GM19025 (cell line): ENCODE measurements around the gene ACP4.
"Not testable (repeated sequence)": the region's sequence is repeated elsewhere in the genome, so short reads cannot be mapped to it uniquely, and the experiment has no call there.

ENCODE experiments used
- ATAC-seq: cut with Tn5 transposase; IDR thresholded peaks from one replicate; pipeline ENCODE4 v1.9.1; 2021; ENCODE audit warnings: mild to moderate bottlenecking, low read depth, moderate library complexity; ENCODE audit not compliant: unreplicated experiment

Gene ACP4

GRCh38 chr19:50773454-50773853, 16.8 kb upstream of the ACP4 start:
- ATAC-seq = not testable (repeated sequence)

GRCh38 chr19:50776131-50776530, 14.1 kb upstream of the ACP4 start:
- no peak for ATAC-seq

- no peak for ATAC-seq
Observed at GRCh38 chr19:50777261-50777660, 13.0 kb upstream of the ACP4 start.

- no peak for ATAC-seq
Observed at GRCh38 chr19:50777830-50778303, 12.3 kb upstream of the ACP4 start.

- no peak for ATAC-seq
Observed at GRCh38 chr19:50778906-50779430, 11.2 kb upstream of the ACP4 start.

- ATAC-seq = no peak
Observed at GRCh38 chr19:50779504-50780457, 10.4 kb upstream of the ACP4 start.

- no peak for ATAC-seq
Observed at GRCh38 chr19:50780753-50781435, 9.3 kb upstream of the ACP4 start.

- ATAC-seq = not testable (repeated sequence)
Observed at GRCh38 chr19:50783848-50784152, 6.4 kb upstream of the ACP4 start.

GRCh38 chr19:50784710-50785109, 5.5 kb upstream of the ACP4 start:
- no peak for ATAC-seq

- ATAC-seq = no peak
Observed at GRCh38 chr19:50785329-50785728, 4.9 kb upstream of the ACP4 start.

- ATAC-seq = no peak
Observed at GRCh38 chr19:50790922-50791467, 780 bp downstream of the ACP4 start.

- no peak for ATAC-seq
Observed at GRCh38 chr19:50791594-50792271, 1.5 kb downstream of the ACP4 start.

GRCh38 chr19:50792272-50793250, 2.3 kb downstream of the ACP4 start:
- ATAC-seq = no peak

- ATAC-seq = no peak
Observed at GRCh38 chr19:50793558-50794065, 3.4 kb downstream of the ACP4 start.

- ATAC-seq = no peak
Observed at GRCh38 chr19:50794074-50794875, 4.1 kb downstream of the ACP4 start.

GRCh38 chr19:50794876-50795663, 4.9 kb downstream of the ACP4 start:
- ATAC-seq = no peak

- ATAC-seq = no peak
Observed at GRCh38 chr19:50795664-50796073, 5.5 kb downstream of the ACP4 start.
